Trophoblast cell (in vitro differentiated cells and primary cell): ENCODE results near the gene NAGS.

Experiments used
- DNase-seq, 2 donors: peaks; one replicate each; pipeline ENCODE4 v3.0.0-alpha.2; 2016
- H2AFZ ChIP-seq: 2 replicates; pipeline ENCODE4 v1.6.1; 2013; ENCODE audit warnings: low read length, moderate library complexity, mild to moderate bottlenecking; ENCODE audit not compliant: insufficient read depth, poor library complexity
- H2AK5ac ChIP-seq: 2 replicates; pipeline ENCODE4 v1.6.1; 2013; ENCODE audit warnings: mild to moderate bottlenecking, low read length
- H2BK120ac ChIP-seq: 2 replicates; pipeline ENCODE4 v1.6.1; 2013; ENCODE audit warnings: low read length, mild to moderate bottlenecking, moderate library complexity; ENCODE audit not compliant: insufficient read depth, poor library complexity
- H2BK12ac ChIP-seq: 2 replicates; pipeline ENCODE4 v1.6.1; 2013; ENCODE audit warnings: mild to moderate bottlenecking, low read length, moderate library complexity
- H2BK5ac ChIP-seq: 2 replicates; pipeline ENCODE4 v1.6.1; 2013; ENCODE audit warnings: low read length, low read depth, moderate library complexity, mild to moderate bottlenecking; ENCODE audit not compliant: poor library complexity
- H3K14ac ChIP-seq: 2 replicates; pipeline ENCODE4 v1.6.1; 2013; ENCODE audit warnings: mild to moderate bottlenecking, low read length
- H3K18ac ChIP-seq: 2 replicates; pipeline ENCODE4 v1.6.1; 2013; ENCODE audit warnings: mild to moderate bottlenecking, low read length
- H3K23ac ChIP-seq: 2 replicates; pipeline ENCODE4 v1.6.1; 2013; ENCODE audit warnings: low read length
- H3K27ac ChIP-seq: 2 replicates; pipeline ENCODE4 v1.5.1; 2013; ENCODE audit warnings: low read depth, mild to moderate bottlenecking, inconsistent platforms, low read length, moderate library complexity
- H3K27me3 ChIP-seq: 2 replicates; pipeline ENCODE4 v1.6.1; 2013; ENCODE audit warnings: inconsistent platforms, mild to moderate bottlenecking, low read length, moderate library complexity; ENCODE audit not compliant: insufficient read depth
- H3K36me3 ChIP-seq, 2 experiments: 1 replicate in 1 of 2; 2 replicates in 1 of 2; pipeline ENCODE4 v1.6.1; 2013; ENCODE audit warnings: low read length in 2 of 2, mild to moderate bottlenecking in 2 of 2, moderate library complexity in 1 of 2; ENCODE audit not compliant: insufficient read depth in 2 of 2, control insufficient read depth in 1 of 2
- H3K4ac ChIP-seq: 2 replicates; pipeline ENCODE4 v1.6.1; 2013; ENCODE audit warnings: low read depth, mild to moderate bottlenecking, low read length, moderate library complexity
- H3K4me1 ChIP-seq, 2 experiments: 1 replicate in 1 of 2; 2 replicates in 1 of 2; pipeline ENCODE4 v1.6.1; 2013; ENCODE audit warnings: low read length in 2 of 2, mild to moderate bottlenecking in 2 of 2, moderate library complexity in 1 of 2; ENCODE audit not compliant: insufficient read depth in 2 of 2, control insufficient read depth in 1 of 2
- H3K4me2 ChIP-seq: 2 replicates; pipeline ENCODE4 v1.6.1; 2013; ENCODE audit warnings: inconsistent platforms, mild to moderate bottlenecking, low read length, moderate library complexity
- H3K4me3 ChIP-seq: 2 replicates; pipeline ENCODE4 v1.5.1; 2013; ENCODE audit warnings: mild to moderate bottlenecking, low read depth, low read length, inconsistent platforms
- H3K79me1 ChIP-seq: one replicate; pipeline ENCODE4 v1.6.1; 2013; ENCODE audit warnings: low read length
- H3K79me2 ChIP-seq: 2 replicates; pipeline ENCODE4 v1.6.1; 2013; ENCODE audit warnings: low read length, mild to moderate bottlenecking; ENCODE audit not compliant: control insufficient read depth, insufficient read depth, poor library complexity
- H3K9ac ChIP-seq: 2 replicates; pipeline ENCODE4 v1.6.1; 2013; ENCODE audit warnings: mild to moderate bottlenecking, low read length
- H3K9me3 ChIP-seq: 2 replicates; pipeline ENCODE4 v1.6.1; 2013; ENCODE audit warnings: low read depth, mild to moderate bottlenecking, control low read depth, inconsistent platforms, low read length; ENCODE audit not compliant: insufficient read depth
- H4K12ac ChIP-seq: 2 replicates; pipeline ENCODE4 v1.6.1; 2013; ENCODE audit warnings: low read depth, mild to moderate bottlenecking, low read length, moderate library complexity
- H4K8ac ChIP-seq: 2 replicates; pipeline ENCODE4 v1.6.1; 2013; ENCODE audit warnings: low read depth, mild to moderate bottlenecking, low read length, moderate library complexity
- H4K91ac ChIP-seq: one replicate; pipeline ENCODE4 v1.6.1; 2013; ENCODE audit warnings: low read depth, mild to moderate bottlenecking, low read length, moderate library complexity
- WGBS: extraction: QIAGEN DNeasy Blood & Tissue Kit; methylation state at CpG from one replicate; pipeline ENCODE4 v1.1.7; 2013; ENCODE audit warnings: missing lambda C conversion rate; ENCODE audit not compliant: insufficient read length, insufficient coverage; ENCODE audit errors: extremely low coverage; 5-methylcytosine and 5-hydroxymethylcytosine counted together

The NAGS gene

GRCh38 chr17:44006272-44006597 is 1.8 kb downstream of the NAGS start:
- H4K91ac ChIP-seq, result peak overlapping the region; percentile 4
- peak overlapping the region; percentile 21 for H2AK5ac ChIP-seq
- DNase-seq, result no peak
- no peak overlapping the region for H2AFZ ChIP-seq
- H3K14ac ChIP-seq, result peak overlapping the region; percentile 36
- H3K36me3 ChIP-seq, result peaks cover 3 to 5% of the 10 kb centered on the region in 2 experiments
- H2BK5ac ChIP-seq, result no peak overlapping the region
- H3K79me2 ChIP-seq, result peaks cover 3% of the 10 kb centered on the region
- H3K4ac ChIP-seq, result no peak overlapping the region
- H3K23ac ChIP-seq, result no peak overlapping the region
- WGBS, result no CpG with 5 or more reads among the region's 21 CpGs
- H2BK12ac ChIP-seq, result no peak overlapping the region
- peaks cover 24 to 25% of the 10 kb centered on the region in 2 experiments for H3K4me1 ChIP-seq
- H3K4me3 ChIP-seq, result peak overlapping the region; percentile 63
- peak overlapping the region; percentile 10 for H3K18ac ChIP-seq
- H4K8ac ChIP-seq, result peak overlapping the region; percentile 21
- H3K27ac ChIP-seq, result no peak overlapping the region
- no peak overlapping the region for H3K9ac ChIP-seq
- H3K9me3 ChIP-seq, result peaks cover 7% of the 10 kb centered on the region
- H4K12ac ChIP-seq, result peak overlapping the region; percentile 47
- H2BK120ac ChIP-seq, result no peak overlapping the region
- H3K4me2 ChIP-seq, result peak overlapping the region; percentile 64
- peaks cover 26% of the 10 kb centered on the region for H3K27me3 ChIP-seq
- peaks cover 6% of the 10 kb centered on the region for H3K79me1 ChIP-seq

DNA sequence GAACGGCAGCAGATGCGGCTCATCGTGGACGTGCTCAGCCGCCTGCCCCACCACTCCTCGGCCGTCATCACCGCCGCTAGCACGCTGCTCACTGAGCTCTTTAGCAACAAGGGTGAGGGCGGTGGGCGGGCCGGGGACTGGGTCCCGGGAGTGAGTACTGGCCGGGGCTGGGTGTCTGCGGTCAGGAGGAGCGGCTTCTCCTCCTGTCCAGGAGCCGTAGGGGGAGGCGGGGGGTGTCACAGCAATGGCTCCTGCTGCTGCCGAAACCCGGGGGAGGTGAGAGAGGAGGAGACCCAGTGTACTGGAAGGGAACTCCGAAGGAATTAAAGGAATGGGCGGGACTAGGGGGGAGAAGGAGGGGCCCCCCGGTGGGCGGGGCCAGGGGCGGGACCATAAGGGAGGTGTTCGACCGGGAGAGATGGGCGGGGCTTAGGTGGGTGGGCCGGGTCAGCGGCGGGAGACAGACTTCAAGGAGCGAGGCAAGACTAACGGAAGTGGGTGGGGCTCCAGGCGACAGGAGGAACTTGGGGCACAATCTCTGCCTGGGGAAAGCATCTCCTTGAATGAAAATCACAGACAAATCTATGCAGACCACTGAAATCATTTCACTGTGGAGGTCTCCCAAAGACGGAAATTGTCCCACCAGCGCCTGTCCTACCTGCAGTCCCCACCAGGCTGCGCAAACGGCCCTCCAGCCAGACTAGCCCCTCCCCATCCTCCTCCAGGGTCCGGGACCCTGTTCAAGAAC is 2.4 kb downstream of the NAGS start:
- Histone ChIP-seq H3K4me3 (peak overlapping the region; percentile 73), H4K91ac (peak overlapping the region; percentile 60), H3K4me2 (peak overlapping the region; percentile 67), H3K27me3 (peaks cover 26% of the 10 kb centered on the region), H4K12ac (peak overlapping the region; percentile 71), H3K14ac (peak overlapping the region; percentile 83), H2BK5ac (no peak overlapping the region), H3K36me3 (peaks cover 8 to 9% of the 10 kb centered on the region in 2 experiments), H3K23ac (no peak overlapping the region), H3K18ac (peak overlapping the region; percentile 55), H3K9me3 (peaks cover 7% of the 10 kb centered on the region), H3K27ac (no peak overlapping the region), H3K9ac (no peak overlapping the region), H2AK5ac (peak overlapping the region; percentile 21), H2AFZ (peak overlapping the region; percentile 94), H2BK120ac (peak overlapping the region; percentile 26), H2BK12ac (no peak overlapping the region), H3K79me1 (peaks cover 6% of the 10 kb centered on the region), H3K79me2 (peaks cover 3% of the 10 kb centered on the region), H4K8ac (peak overlapping the region; percentile 92), H3K4ac (no peak overlapping the region), H3K4me1 (peaks cover 24 to 25% of the 10 kb centered on the region in 2 experiments)
- peak; percentile 95 to 98 for DNase-seq
- no CpG with 5 or more reads among the region's 40 CpGs for WGBS

DNA sequence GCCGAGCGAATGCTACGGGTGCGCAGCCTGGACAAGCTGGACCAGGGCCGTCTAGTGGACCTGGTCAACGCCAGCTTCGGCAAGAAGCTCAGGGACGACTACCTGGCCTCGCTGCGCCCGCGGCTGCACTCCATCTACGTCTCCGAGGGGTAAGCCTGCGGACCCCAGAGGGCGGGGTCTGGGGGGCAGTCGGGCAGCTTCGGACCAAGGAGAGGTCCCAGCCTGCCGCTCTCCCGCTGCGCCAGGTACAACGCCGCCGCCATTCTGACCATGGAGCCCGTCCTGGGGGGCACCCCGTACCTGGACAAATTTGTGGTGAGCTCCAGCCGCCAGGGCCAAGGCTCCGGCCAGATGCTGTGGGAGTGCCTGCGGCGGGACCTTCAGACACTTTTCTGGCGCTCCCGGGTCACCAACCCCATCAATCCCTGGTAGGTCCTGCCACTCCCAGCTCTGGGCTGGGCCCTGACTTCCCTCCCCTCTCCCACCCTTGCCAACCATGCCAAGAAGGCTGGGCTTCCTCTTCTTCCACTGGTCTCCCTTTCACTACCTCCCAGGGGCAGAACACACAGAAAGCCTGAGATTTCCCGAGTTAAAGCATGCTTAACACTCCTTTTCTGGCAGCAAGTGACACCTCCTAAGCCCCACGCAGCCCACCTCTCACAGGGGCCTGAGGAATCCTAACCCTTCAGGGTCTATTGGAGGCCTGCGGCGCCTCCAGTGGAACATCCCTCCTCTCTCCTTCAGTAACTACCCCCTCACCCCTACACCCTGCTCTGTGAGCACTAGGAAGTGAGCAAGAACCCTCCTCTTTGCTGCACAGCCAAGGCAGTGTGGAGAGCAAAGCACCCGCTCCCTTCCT is 3.2 kb downstream of the NAGS start:
- Histone ChIP-seq H4K12ac (peak overlapping the region; percentile 71), H2BK5ac (no peak overlapping the region), H3K4ac (no peak overlapping the region), H3K18ac (peak overlapping the region; percentile 55), H4K91ac (peak overlapping the region; percentile 60), H3K4me2 (peak overlapping the region; percentile 67), H3K79me2 (peaks cover 3% of the 10 kb centered on the region), H3K27me3 (peaks cover 26% of the 10 kb centered on the region), H3K79me1 (peaks cover 6% of the 10 kb centered on the region), H3K9ac (peak overlapping the region; percentile 8), H2BK12ac (no peak overlapping the region), H3K9me3 (peaks cover 7% of the 10 kb centered on the region), H2AK5ac (no peak overlapping the region), H2BK120ac (peak overlapping the region; percentile 26), H4K8ac (peak overlapping the region; percentile 92), H3K4me3 (peak overlapping the region; percentile 73), H3K36me3 (peaks cover 10 to 13% of the 10 kb centered on the region in 2 experiments), H3K23ac (no peak overlapping the region), H3K14ac (peak overlapping the region; percentile 83), H3K27ac (no peak overlapping the region), H2AFZ (peak overlapping the region; percentile 94), H3K4me1 (peaks cover 24 to 25% of the 10 kb centered on the region in 2 experiments)
- DNase-seq, result peak in 1 of 2 donors; percentile 7
- WGBS, result no CpG with 5 or more reads among the region's 37 CpGs

DNA sequence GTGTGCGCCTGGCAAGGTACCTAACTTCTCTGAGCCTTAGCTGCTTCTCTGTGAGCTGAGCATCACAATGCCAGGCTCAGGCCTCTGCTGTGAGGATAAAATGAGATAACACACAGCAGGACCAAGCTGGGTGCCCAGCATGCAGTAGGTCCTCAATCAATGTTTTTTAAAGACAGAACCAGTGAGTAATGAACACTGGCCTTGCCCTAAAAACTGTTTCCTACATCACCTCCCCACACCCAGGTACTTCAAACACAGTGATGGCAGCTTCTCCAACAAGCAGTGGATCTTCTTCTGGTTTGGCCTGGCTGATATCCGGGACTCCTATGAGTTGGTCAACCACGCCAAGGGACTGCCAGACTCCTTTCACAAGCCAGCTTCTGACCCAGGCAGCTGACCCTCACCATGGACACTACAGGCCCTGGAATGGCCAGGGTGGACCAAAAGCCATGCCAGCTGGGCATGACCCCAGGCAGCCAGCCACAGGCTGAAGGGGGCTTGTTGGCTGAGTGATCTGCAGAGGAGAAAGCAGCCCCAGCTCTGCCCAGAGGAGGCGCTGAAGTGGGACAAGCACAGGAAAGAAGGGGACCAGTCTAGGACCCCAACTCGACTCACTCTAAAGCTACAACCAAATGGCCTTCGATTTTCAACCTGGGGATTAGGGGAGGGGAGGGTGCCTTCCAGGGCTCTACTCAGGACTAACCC is 3.9 kb downstream of the NAGS start:
- Histone ChIP-seq H3K4me3 (no peak overlapping the region), H3K14ac (no peak overlapping the region), H3K27ac (no peak overlapping the region), H4K91ac (no peak overlapping the region), H3K27me3 (peaks cover 26% of the 10 kb centered on the region), H2BK5ac (no peak overlapping the region), H3K36me3 (peaks cover 11 to 13% of the 10 kb centered on the region in 2 experiments), H4K8ac (no peak overlapping the region), H3K4me2 (no peak overlapping the region), H3K4ac (no peak overlapping the region), H3K79me2 (peaks cover 3% of the 10 kb centered on the region), H3K79me1 (peaks cover 6% of the 10 kb centered on the region), H2BK120ac (no peak overlapping the region), H3K9me3 (peaks cover 7% of the 10 kb centered on the region), H3K9ac (no peak overlapping the region), H2BK12ac (no peak overlapping the region), H3K18ac (no peak overlapping the region), H2AK5ac (no peak overlapping the region), H4K12ac (no peak overlapping the region), H3K23ac (no peak overlapping the region), H3K4me1 (peaks cover 24 to 25% of the 10 kb centered on the region in 2 experiments), H2AFZ (no peak overlapping the region)
- no CpG with 5 or more reads among the region's 6 CpGs for WGBS
- no peak for DNase-seq
